Heart right ventricle (tissue), 16 donors: ENCODE measurements around the gene RTEL1. TPM values are rescaled to one million over a fixed set of nuclear protein-coding genes. Genes with fewer than 3 reads are reported as not detected.

Source experiments
- ATAC-seq, 8 donors: fragments of 200-7000 bp; cut with Tn5 transposase; one replicate each; pipeline ENCODE4 v1.9.1; 2020; ENCODE audit warnings: mild to moderate bottlenecking in 8 of 8, moderate library complexity in 8 of 8, moderate number of reproducible peaks in 1 of 8
- DNase-seq, 2 donors: peaks; one replicate each; pipeline ENCODE4 v3.0.0-alpha.2; 2020
- H3K27ac ChIP-seq, 10 donors: fragments of 200-600 bp; sonication (generic) in 2 of 10; one replicate each; pipeline versions ENCODE4 v1.5.0 to v1.8.0; 2020 to 2022; ENCODE audit warnings: mild to moderate bottlenecking in 3 of 10
- H3K27me3 ChIP-seq, 7 donors: fragments of 200-600 bp; one replicate each; pipeline ENCODE4 v1.8.0; 2021 to 2022; ENCODE audit warnings: mild to moderate bottlenecking in 2 of 7
- H3K36me3 ChIP-seq, 9 donors: fragments of 200-600 bp; sonication (generic) in 1 of 9; one replicate each; pipeline versions ENCODE4 v1.5.0 to v1.8.0; 2020 to 2022; ENCODE audit warnings: mild to moderate bottlenecking in 2 of 9
- H3K4me1 ChIP-seq, 9 donors: fragments of 200-600 bp; sonication (generic) in 1 of 9; one replicate each; pipeline versions ENCODE4 v1.5.0 to v1.8.0; 2020 to 2022; ENCODE audit warnings: mild to moderate bottlenecking in 4 of 9
- H3K4me3 ChIP-seq, 10 donors: fragments of 200-600 bp; sonication (generic) in 2 of 10; one replicate each; pipeline versions ENCODE4 v1.5.0 to v1.8.0; 2020 to 2022; ENCODE audit warnings: mild to moderate bottlenecking in 7 of 10, moderate library complexity in 2 of 10
- H3K9me3 ChIP-seq, 11 donors: fragments of 200-600 bp in 10 of 11; sonication (generic) in 2 of 11; one replicate each; pipeline versions ENCODE4 v1.5.0 to v1.8.0; 2013 to 2022; ENCODE audit warnings: mild to moderate bottlenecking in 2 of 11, control low read depth in 1 of 11, moderate library complexity in 1 of 11
- WGBS, 2 donors: extraction: QIAGEN DNeasy Blood & Tissue Kit; methylation state at CpG; one replicate each; pipeline ENCODE4 v1.1.7; 2013; ENCODE audit warnings: inconsistent platforms in 1 of 2; 5-methylcytosine and 5-hydroxymethylcytosine counted together
- intact Hi-C, 10 donors: fragments of 100-400 bp; cut with DNase I; formaldehyde crosslinking; loops; one replicate each; pipeline versions ENCODE4 v1.11.1 to v1.14.2; 2022
- polyA plus RNA-seq, 2 donors: library from polyadenylated mRNA; stranded (reverse); fragments of 200-250 nt; gene quantifications; one replicate each; pipeline ENCODE4 v1.2.3, GENCODE V29; 2013
- total RNA-seq, 10 donors: library from RNA; stranded (reverse); fragmentation: NEBNext Ultra II Directional in 3 of 10; extraction: Animal tissue kit (Norgen Biotek cat#: 25700) in 3 of 10; gene quantifications; one replicate each; pipeline versions ENCODE4 v1.2.1 to v1.2.4, GENCODE V29; 2021 to 2023
- TF ChIP-seq, protein P1 (sequence below), 9 donors: fragments of 200-600 bp; sonication (generic) in 2 of 9; IDR thresholded peaks; one replicate each; pipeline versions ENCODE4 v1.5.0 to v1.8.0; 2021 to 2022; ENCODE audit warnings: antibody characterized with exemption in 9 of 9, mild to moderate bottlenecking in 5 of 9, moderate library complexity in 1 of 9
- donor health status: Arrhythmogenic right ventricular cardiomyopathy.
- donor health status: ischemic (EF 13 %, LVEDD 7.1; RV severe dilation, severe dysfunction).
- donor health status: healthy with polysubstance abuse.
- donor health status: DM: no; HTN: yes; CAD: no.
- donor health status: DM: no; HTN: no; CAD: no.
- donor health status: ischemic (EF 25% LVEDD 6.9; RV normal size, moderate dysfunction).
- donor health status: ischemic (EF 25% LVEDD 5.7; RV mildly dilated, moderate dysfunction).
- donor health status: healthy.
- donor health status: DM: yes; HTN: yes; CAD: no.
- donor health status: Ischemic cardiomyopathy.
- donor health status: ischemic (EF 35%, LVEDD 5.7; RV mildly dilated, moderate dysfunction).
- donor health status: nonischemic (EF 11% LVEDD 7.7; RV severe dilation, severe dysfunction).
- donor health status: DM: yes; HTN: yes; CAD: no.
- donor health status: PGD.
- donor health status: ischemic (EF 29% LVEDD 5.4; RV normal size, mild dysfunction).
- donor health status: nonischemic (EF 23%, LVEDD 6.1; RV moderate dilation, normal function).

Gene RTEL1
- total and polyA plus RNA-seq, 12 donors, result 5.3 to 18.8 (median 10.3) TPM

DNA sequence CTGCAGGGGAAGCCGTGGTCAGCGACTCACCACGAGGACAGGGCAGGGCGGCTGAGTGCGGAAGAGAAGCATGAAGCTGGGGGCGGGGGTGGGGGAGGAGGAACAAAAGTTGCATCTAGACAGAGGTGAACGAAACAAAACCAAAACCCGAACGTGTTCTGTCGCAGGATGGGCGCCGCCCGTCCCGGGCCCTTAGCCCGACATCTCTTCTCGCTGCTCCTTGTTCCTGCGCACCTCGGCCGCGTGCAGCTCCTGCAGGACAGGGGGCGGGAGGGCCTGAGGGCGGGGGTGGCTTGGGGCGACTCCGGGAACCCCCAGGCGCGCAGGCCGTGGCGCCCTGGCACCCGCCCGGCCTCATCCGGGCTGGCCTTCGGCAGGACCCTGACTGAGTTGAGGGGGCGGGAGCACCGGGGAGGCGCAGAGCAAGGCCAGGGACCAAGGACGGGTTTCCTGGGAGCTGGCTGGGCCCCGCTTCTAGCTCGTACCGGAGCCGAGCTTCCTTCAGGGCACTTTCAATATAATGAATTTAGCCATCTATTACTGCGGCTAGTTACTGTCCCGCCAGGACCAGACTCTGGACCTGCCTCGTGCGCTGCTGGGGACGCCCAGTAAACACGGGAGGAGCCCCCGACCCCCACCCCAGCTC is 16.8 kb upstream of the RTEL1 start:
- peak; percentile 19 to 63 (median 37) for ATAC-seq
- 17 to 23% methylated on average over 41 of the region's 47 CpGs for WGBS, 2 donors
- no peaks in the 10 kb centered on the region for H3K27me3 ChIP-seq
- H3K36me3 ChIP-seq, result no peaks in the 10 kb centered on the region
- TF ChIP-seq, protein P1, sequence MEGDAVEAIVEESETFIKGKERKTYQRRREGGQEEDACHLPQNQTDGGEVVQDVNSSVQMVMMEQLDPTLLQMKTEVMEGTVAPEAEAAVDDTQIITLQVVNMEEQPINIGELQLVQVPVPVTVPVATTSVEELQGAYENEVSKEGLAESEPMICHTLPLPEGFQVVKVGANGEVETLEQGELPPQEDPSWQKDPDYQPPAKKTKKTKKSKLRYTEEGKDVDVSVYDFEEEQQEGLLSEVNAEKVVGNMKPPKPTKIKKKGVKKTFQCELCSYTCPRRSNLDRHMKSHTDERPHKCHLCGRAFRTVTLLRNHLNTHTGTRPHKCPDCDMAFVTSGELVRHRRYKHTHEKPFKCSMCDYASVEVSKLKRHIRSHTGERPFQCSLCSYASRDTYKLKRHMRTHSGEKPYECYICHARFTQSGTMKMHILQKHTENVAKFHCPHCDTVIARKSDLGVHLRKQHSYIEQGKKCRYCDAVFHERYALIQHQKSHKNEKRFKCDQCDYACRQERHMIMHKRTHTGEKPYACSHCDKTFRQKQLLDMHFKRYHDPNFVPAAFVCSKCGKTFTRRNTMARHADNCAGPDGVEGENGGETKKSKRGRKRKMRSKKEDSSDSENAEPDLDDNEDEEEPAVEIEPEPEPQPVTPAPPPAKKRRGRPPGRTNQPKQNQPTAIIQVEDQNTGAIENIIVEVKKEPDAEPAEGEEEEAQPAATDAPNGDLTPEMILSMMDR (IDR thresholded peaks at IDR 0.05), result no peak
- H3K9me3 ChIP-seq, result no peaks in the 10 kb centered on the region
- peak overlapping the region; percentile 81 to 98 (median 90) for H3K27ac ChIP-seq
- DNase-seq, result peak in 1 of 2 donors; percentile 48
- peaks cover 4 to 40% (median 14%) of the 10 kb centered on the region in 9 donors for H3K4me1 ChIP-seq
- intact Hi-C loops, result no loop called here
- peak overlapping the region; percentile 47 to 73 (median 62) for H3K4me3 ChIP-seq

DNA sequence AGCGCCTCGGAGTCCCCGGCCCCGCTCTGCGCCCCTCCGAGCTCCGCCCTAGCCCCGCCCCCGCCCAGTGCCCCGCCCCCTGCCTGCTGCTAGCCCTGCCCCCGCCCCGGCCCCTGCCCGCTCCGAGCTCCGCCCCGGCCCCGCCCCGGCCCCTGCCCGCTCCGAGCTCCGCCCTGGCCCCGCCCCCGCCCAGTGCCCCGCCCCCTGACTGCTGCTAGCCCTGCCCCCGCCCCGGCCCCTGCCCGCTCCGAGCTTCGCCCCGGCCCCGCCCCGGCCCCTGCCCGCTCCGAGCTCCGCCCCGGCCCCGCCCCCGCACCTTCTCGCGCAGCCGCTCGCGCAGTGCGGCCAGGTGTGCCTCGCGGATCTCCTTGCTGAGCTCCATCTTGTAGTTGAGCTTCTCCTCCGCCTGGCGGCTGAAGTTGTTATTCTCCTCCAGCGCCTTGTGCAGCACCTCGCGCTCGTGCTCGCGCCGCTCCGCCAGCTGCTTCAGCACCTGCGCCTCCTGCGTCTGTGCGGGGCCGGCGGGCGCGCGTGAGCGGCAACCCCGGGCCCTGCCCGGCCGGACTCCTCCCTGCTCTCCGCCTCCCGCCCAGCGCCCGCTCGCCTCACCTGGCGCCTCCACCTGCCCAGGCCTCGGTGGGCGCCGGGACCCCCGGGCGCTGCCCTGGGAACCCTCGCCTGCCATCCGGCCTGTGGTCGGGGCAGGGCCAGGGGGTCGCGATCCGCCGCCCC is 16.2 kb upstream of the RTEL1 start:
- DNase-seq (peak; percentile 86 to 91), ATAC-seq (peak; percentile 83 to 91 (median 88))
- Histone ChIP-seq H3K9me3 (no peaks in the 10 kb centered on the region), H3K27me3 (no peaks in the 10 kb centered on the region), H3K4me1 (peaks cover 4 to 37% (median 14%) of the 10 kb centered on the region in 9 donors), H3K4me3 (peak overlapping the region; percentile 21 to 73 (median 62)), H3K36me3 (no peaks in the 10 kb centered on the region), H3K27ac (peak overlapping the region; percentile 81 to 98 (median 90))
- WGBS, 2 donors, result 2 to 3% methylated on average over 67 to 86 of the region's 86 CpGs
- intact Hi-C loops, result no loop called here
- TF ChIP-seq, protein P1 (IDR thresholded peaks at IDR 0.05), result peak in 7 of 9 donors; percentile 16 to 48 (median 39)

DNA sequence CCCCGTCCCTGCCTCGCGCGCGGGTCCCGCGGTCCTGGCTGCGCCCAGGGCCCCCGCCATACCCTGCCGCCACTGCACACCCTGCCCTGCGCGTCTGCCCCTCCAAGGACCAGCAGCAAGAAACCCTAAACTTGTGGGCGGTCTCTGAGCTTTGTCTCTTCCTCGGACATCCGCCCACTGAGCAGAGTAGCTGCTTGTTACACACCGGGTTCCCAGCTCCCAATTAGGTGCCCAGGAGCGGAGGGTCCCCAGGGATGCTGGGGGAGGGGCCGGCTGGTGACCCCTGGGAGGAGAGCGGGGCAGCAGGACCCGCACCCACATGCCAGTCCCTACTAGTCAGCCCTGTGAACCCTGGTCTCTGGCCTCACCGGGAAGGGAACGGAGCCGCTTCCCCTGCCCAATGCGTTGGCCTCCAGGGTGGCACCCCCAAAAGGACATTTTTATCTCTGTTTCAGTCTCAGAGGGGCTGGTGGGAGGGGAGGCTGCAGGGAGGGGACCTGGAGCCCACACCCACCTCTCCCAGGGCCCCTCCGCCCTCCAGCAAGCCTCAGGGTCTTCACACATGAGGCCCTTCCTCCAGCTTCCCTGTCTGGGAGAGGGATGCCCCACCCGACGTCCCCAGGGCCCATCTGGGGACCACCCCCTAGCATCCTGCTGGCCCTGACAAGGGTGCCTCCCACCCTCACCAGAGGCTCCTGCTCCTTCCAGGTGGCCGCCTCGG is 15.4 kb upstream of the RTEL1 start:
- intact Hi-C loops, result no loop called here
- peak overlapping the region; percentile 21 to 61 (median 56) for H3K4me3 ChIP-seq
- peaks cover 4 to 37% (median 14%) of the 10 kb centered on the region in 9 donors for H3K4me1 ChIP-seq
- peak overlapping the region in 1 of 10 donors; percentile 75 for H3K27ac ChIP-seq
- TF ChIP-seq, protein P1 (IDR thresholded peaks at IDR 0.05), result no peak
- H3K36me3 ChIP-seq, result no peaks in the 10 kb centered on the region
- ATAC-seq (peak in 1 of 8 donors; percentile 4), DNase-seq (no peak)
- 35 to 40% methylated on average over 29 of the region's 29 CpGs for WGBS, 2 donors
- H3K27me3 ChIP-seq, result no peaks in the 10 kb centered on the region
- H3K9me3 ChIP-seq, result no peaks in the 10 kb centered on the region

DNA sequence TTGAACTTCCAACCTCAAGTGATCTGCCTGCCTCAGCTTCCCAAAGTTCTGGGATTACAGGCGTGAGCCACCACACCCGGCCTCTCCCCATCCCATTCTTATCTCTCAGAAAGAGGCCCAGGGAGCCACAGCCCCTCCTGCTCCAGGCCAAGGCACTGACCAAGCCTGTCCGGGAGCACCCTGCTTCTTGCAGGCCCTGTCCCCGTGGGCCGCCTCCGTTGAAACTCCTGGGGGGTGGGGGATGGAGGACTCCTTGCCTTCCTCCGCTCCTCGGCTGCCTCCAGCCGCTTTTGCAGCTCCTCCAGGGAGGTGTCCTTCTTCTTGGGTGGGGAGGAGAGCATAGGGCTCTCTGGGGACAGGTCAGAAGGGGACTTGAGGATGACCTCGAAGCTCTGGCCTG is 14.6 kb upstream of the RTEL1 start:
- H3K4me1 ChIP-seq, result peaks cover 4 to 33% (median 14%) of the 10 kb centered on the region in 9 donors
- no peak overlapping the region for H3K27ac ChIP-seq
- TF ChIP-seq, protein P1 (IDR thresholded peaks at IDR 0.05), result no peak
- H3K4me3 ChIP-seq, result no peak overlapping the region
- ATAC-seq (no peak), DNase-seq (no peak)
- H3K27me3 ChIP-seq, result no peaks in the 10 kb centered on the region
- no peaks in the 10 kb centered on the region for H3K9me3 ChIP-seq
- WGBS, 2 donors, result 80 to 83% methylated on average over 10 of the region's 10 CpGs
- H3K36me3 ChIP-seq, result no peaks in the 10 kb centered on the region
- intact Hi-C loops, result no loop called here
